Stimulated activated CD8-positive, alpha-beta memory T cell treated with anti-CD3 and anti-CD28 coated beads, Interleukin-7, amount 100 ng/mL, for 48 hours (primary cell): ENCODE measurements around the gene FSTL1.

ENCODE experiments used
- DNase-seq, 2 donors: peaks; one replicate each; pipeline ENCODE4 v3.0.0-alpha.2; 2020; ENCODE audit warnings: low read depth in 1 of 2; ENCODE audit errors: extremely low read depth in 1 of 2

FSTL1 gene

GRCh38 chr3:120440001-120440703, 10.6 kb downstream of the FSTL1 start:
- DNase-seq = no peak

- DNase-seq = no peak
Observed at GRCh38 chr3:120438665-120439370, 12.0 kb downstream of the FSTL1 start.

DNA sequence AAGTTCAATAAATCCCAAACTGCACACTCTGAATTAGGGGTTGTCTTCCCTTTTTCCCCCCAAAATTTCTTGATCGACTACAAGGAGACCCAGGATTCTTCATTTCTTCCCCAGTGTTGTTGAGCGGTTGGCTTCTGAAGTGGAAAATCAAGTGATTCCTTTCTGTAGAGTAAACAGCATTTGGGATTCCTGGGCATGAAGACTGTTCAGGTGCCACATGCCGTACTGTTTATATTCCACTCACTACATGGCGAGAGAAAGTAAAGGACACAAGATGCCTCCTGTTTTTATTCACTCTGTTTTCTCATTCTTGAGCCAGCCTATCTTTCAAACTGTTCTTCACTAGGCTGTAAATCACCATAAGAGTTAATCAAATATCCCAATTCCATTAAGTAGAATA, 12.6 kb downstream of the FSTL1 start:
- DNase-seq = no peak

- no peak for DNase-seq
Observed at GRCh38 chr3:120437559-120437958, 13.2 kb downstream of the FSTL1 start.

DNA sequence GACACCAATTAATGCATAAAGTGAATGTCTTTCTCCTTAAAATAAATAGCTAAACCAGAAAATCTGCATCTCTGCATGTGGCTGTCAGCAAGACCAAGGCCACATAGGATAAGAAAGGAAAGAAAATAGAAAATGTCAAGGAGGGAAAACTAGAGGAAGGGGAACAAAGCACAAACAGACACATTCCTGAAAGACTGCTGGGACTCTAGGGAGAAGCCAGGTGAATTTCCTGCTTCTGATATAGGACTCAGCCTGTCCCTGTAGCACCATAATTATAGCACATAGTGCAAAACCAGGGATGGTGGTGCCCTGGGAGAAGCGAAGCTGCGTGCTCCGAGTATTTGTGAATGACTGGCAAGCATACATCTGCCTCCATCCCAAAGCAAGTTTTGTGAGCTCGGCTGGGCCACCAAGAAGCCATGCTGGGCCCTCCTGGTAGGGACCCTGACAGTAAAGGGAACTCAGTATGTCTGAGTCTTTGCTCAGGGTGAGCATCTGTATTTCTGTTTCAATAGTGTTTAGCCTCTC, 14.2 kb downstream of the FSTL1 start:
- no peak for DNase-seq

GRCh38 chr3:120435621-120436020, 15.2 kb downstream of the FSTL1 start:
- no peak for DNase-seq

DNA sequence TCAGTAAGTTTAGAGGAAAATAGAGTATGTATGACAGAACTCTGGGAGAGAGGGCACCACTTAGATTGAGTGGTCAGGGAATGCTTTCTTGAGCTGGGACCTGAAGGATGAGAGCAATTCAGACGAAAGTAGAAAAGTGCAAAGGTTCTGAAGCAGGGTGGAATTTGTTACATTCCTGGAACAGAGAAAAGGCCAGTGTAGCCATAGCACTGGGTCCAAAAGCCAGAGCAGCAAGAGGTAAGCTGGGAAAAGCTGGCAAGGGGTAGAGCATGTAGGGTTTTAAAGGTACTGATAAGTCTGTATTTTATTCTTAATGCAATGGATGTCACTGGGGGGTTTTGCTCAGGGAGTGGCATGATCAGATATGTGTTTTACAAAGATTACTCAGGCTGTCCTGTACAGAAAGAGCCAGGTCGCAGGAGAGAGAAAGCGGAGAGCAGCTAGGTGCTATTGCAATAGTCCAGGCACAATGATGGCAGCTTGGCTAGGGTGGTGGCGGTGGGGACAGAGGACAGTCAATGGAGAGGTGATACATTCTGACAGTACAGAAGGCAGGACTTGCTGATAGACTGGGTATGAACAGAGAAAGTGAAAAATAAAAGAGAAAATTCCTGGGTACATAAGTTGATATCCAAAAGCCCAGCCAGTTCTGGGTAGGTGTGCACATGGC, 17.0 kb downstream of the FSTL1 start:
- DNase-seq = no peak

DNA sequence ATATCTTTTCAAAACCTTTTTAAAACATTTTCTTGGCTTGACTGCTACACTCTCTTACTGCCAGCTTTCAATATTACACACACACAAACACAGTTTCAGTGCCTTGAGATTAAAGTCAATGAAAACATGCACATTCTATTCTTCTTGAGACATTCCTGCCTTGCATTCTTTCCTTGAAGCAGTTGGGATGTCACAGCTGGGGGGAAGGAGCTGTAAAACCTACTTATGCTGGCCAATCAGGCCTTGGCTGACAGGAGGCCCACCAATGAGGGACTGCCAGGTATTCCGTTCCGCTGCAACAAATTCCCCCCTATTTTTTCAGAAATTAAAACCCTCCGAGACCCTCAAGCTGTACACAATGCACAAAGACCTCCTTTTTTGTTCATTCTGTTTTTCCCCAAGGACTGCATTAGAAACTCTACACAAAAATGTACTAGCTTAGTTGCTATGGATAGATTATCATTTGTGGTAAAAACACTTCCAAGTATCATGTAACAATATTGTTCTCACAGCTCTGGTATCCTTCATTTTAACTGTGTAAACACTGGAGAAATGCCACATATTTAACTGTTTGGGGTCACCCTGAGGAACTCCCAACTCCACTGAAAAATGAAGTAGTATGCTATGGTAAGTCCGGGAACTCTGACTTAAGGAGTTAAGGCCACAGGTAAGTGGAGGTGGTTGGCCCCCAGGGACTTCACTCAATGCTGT, 18.5 kb downstream of the FSTL1 start:
- DNase-seq = no peak

DNA sequence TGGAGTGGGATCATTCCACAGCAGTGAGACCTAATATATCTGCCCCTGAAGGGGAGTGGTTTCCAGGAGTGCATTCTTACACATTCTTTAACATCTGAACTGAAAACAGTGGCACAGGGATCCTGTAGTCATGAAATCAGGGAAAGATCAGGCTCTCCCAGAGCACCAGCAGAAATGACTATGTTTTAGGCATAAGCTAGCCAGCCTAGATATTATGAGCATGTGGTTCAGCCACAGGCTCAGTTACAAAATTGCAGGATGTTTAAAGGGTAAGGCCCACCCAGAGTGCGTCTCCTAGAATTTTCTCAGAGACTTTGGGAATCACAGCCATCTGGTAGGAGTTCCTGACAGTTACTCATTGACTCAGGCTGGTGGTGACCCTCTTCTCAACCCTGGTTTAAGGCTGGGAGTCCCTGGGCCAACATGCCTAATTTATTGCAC, 20.9 kb downstream of the FSTL1 start:
- DNase-seq = no peak

GRCh38 chr3:120428924-120429323, 21.9 kb downstream of the FSTL1 start:
- DNase-seq = no peak

GRCh38 chr3:120427201-120427600, 23.6 kb downstream of the FSTL1 start:
- DNase-seq = no peak

DNA sequence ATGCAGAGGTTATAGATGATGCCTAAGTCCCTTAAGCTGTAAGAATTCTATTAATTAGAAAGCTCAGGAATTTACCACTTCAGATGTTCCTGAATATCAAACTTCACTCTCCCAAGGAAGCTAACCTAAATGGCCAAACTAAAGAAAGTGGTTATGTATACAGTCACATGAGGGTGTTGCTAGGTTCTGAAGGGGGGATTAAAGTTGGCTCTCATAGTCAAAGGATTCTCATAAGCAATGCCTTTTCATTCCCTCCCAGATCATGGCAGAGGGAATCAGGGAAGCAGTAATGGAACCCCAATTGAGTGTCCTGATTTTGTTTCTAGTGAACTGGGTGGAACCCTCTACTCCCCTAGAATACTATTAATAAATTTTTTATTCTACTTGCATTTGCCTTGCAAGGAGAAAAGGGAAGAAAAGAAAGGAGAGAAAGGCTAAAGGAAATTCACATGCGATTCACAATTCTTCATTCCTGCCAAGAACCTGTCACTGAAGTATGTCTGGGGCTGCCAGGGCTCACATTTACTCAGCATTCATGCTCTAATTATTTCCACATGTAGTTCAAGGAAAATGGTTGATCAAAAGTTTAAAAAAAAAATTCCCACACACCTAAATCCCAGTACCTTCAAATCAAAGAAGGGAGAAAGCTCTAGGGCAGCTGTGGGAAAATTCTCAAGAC, 25.1 kb downstream of the FSTL1 start:
- DNase-seq = no peak

- no peak for DNase-seq
Observed at GRCh38 chr3:120424976-120425570, 25.7 kb downstream of the FSTL1 start.

DNA sequence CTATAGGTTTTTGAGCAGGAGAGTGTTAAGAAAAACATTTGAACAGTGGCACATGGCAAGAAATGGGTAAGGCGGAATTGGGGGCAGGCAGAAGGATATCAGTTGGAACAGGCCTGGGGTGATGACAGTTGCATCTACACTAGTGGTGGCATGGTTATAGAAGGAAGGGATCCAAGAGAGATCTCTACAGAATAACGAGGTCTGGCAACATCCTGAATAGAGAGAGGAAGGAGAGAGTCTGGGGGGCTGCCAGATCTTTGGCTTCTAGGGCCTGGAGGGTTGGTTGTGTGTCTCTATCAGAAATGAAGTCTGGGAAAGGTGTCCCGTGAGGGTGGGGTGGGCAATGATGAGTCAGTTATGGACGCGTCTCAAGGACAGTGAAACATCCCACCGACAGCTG, 26.3 kb downstream of the FSTL1 start:
- DNase-seq = no peak

- DNase-seq = no peak
Observed at GRCh38 chr3:120423432-120423831, 27.4 kb downstream of the FSTL1 start.

DNA sequence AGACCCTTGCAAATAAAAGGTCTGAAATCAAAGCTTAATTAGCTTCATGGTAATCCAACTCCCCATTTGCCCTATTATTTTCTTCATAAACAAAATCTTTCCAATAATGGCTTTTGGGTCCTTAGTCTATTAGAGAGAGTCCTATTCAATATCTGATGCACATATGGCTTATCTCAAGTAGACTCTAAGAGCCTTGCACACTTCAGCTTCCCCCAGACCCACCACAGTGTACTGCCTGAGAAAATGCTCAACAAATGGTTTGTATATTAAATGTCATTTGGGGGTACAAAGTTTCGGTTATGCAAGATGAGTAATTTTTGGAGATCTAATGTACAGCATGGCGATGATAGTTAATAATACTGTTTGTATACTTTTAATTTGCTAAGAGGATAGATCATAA, 28.9 kb downstream of the FSTL1 start:
- DNase-seq = no peak

- DNase-seq = no peak
Observed at GRCh38 chr3:120420928-120421551, 29.8 kb downstream of the FSTL1 start.

DNA sequence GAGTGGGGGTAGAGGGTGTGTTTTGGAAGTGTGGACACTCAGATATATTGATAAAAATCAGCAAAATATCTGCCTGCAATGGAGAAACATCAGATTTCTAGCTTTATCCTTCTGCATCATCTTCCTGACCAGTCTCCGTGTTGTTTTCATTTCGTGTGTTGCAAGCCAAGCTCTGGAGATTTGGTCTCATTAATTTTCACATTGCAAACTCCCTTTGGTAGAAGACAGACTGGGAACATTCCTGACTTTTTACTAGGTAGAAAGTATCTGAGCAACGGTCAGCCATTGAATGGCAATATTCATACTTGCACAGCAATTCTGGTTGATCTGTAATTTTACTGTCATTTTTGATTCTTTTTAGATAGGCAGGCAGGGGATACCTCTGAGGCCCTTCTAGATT, 30.4 kb downstream of the FSTL1 start:
- no peak for DNase-seq

DNA sequence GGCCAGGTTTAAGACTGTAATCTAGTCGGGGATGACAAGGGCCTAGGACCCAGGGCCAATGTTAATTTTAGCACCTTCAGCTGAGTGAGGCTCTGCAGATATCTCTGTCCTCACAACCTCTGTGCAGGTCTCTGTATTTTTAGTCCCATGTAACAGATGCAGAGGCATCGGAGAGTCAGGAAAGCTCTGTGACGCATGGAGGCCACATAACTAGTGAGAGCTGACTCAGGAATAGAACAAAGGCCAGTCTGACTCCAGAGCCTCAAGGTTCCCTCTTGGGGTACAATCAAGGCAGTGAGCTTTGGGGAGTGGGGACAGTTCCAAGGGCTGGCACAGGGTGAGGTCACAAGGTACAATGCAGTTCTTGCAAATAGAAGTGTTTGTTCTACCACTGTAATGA, 31.0 kb downstream of the FSTL1 start:
- no peak for DNase-seq
